ENCODE results near the gene LTBP3.
A peak's percentile ranks its signal among the peaks of the same experiment; 100 is the strongest.
"Not testable (repeated sequence)": the region's sequence is repeated elsewhere in the genome, so short reads cannot be mapped to it uniquely, and the experiment has no call there.

The LTBP3 gene

GRCh38 chr11:65569973-65570918 lies 12.1 kb upstream of the LTBP3 start, which contains the start of gene ZNRD2:
Gene ZNRD2, plus strand, starts transcription at chr11:65570477. Its CDS starts 15 bp downstream, at chr11:65570492.
- peak within 1 kb of the TSS; percentile 93 for H3K4me3 ChIP-seq (ENCODE audit: low read depth, low read length)
- TF ChIP-seq, protein P1, sequence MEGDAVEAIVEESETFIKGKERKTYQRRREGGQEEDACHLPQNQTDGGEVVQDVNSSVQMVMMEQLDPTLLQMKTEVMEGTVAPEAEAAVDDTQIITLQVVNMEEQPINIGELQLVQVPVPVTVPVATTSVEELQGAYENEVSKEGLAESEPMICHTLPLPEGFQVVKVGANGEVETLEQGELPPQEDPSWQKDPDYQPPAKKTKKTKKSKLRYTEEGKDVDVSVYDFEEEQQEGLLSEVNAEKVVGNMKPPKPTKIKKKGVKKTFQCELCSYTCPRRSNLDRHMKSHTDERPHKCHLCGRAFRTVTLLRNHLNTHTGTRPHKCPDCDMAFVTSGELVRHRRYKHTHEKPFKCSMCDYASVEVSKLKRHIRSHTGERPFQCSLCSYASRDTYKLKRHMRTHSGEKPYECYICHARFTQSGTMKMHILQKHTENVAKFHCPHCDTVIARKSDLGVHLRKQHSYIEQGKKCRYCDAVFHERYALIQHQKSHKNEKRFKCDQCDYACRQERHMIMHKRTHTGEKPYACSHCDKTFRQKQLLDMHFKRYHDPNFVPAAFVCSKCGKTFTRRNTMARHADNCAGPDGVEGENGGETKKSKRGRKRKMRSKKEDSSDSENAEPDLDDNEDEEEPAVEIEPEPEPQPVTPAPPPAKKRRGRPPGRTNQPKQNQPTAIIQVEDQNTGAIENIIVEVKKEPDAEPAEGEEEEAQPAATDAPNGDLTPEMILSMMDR (conservative IDR thresholded peaks at IDR 0.05; ENCODE audit: low read depth, low read length) = peak; percentile 42
- DNase-seq (ENCODE audit: low read depth) = peak; percentile 99

GRCh38 chr11:65569164-65569972 lies 11.2 kb upstream of the LTBP3 start:
- H3K4me3 ChIP-seq (ENCODE audit: low read depth, low read length) = peak overlapping the region; percentile 93
- TF ChIP-seq, protein P1 (conservative IDR thresholded peaks at IDR 0.05; ENCODE audit: low read depth, low read length) = no peak
- no peak for DNase-seq (ENCODE audit: low read depth)

DNA sequence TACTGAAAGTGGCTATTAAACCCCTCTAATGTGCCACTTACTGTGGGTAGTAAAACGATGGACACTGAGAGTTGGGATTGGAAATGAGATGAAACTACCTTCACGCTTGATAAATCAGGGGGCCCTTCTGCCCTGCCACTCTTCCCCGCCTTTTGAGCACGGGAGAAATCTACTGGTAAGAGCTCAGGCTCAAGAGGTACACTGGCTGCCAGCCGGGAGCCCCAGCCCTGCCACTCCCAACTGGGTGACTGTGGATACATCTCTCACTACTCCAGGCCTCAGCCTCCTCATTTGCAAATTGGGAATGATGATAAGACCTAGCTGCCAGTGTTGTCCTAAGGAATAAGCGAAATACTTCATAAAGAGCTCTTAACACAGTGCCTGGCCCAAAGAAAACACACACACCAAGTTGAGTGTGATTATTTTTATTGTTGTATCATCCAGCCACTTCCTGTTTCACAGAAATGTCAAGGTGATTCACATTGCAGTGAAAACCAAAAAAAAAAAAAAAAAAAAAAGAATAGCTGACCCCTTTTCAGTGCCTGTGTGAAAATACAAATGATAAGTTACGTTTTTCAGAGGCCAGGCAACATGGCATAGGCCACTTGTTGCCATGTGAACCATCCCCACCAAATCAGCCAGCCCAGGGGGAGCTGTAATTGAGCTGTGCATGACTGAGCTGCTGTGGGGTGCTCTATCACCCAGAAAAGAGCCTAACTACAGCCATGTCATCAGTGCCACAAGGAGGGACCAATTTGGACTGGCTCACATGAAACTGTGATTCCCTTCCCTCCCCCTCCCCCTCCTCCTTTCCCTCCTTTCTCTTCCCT lies 7.7 kb upstream of the LTBP3 start:
- TF ChIP-seq, protein P1 (conservative IDR thresholded peaks at IDR 0.05; ENCODE audit: low read depth, low read length) = no peak
- DNase-seq (ENCODE audit: low read depth) = no peak
- H3K4me3 ChIP-seq (ENCODE audit: low read depth, low read length) = no peak overlapping the region

DNA sequence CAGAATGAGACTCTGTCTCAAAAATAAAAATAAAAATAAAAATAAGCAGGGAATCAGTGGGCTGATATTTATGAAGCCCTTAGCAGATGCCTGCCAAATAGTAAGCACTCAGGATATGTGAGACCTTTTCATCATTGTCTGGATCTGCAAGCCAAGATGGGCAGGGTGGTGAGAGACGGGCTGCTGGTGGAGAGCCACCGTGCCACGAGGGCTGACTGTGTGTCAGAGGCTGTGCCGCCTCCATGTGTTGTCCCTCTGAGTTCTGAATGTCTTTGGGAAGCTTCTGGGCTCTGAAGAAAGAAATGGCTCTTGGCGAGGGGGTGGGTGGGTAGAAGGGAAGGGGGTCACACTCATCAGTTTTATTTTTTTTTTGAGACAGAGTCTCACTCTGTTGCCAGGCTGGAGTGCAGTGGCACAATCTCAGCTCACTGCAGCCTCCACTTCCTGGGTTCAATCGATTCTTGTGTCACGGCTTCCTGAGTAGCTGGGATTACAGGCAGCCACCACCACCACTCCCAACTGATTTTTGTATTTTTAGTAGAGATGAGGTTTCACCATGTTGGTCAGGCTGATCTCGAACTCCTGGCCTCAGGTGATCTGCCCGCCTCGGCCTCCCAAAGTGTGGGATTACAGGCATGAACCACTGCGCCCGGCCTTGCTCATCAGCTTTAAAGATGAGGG lies 6.9 kb upstream of the LTBP3 start:
- DNase-seq (ENCODE audit: low read depth); H3K4me3 ChIP-seq (ENCODE audit: low read depth, low read length): not testable (repeated sequence)

GRCh38 chr11:65563601-65564000 lies 5.4 kb upstream of the LTBP3 start:
- TF ChIP-seq, protein P1 (conservative IDR thresholded peaks at IDR 0.05; ENCODE audit: low read depth, low read length) = no peak
- no peak for DNase-seq (ENCODE audit: low read depth)
- H3K4me3 ChIP-seq (ENCODE audit: low read depth, low read length) = no peak overlapping the region

DNA sequence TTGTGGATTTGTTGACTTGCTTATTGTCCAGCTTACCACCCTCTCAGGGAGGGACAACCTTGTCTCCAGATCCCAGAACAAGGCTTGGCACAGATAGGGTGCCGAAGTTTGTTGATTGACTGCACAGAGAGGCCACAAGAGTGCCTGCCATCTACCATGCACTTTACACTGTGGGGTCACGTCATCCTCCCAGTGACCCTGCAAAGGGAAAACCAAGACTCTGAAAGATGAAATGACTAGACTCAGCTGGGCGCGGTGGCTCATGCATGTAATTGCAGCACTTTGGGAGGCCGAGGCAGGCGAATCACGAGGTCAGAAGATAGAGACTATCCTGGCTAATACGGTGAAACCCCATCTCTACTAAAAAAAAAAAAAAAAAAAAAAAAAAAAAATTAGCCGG lies 4.6 kb upstream of the LTBP3 start:
- H3K4me3 ChIP-seq (ENCODE audit: low read depth, low read length) = no peak overlapping the region
- no peak for DNase-seq (ENCODE audit: low read depth)
- TF ChIP-seq, protein P1 (conservative IDR thresholded peaks at IDR 0.05; ENCODE audit: low read depth, low read length) = no peak

Measured in choroid plexus epithelial cell (primary cell).